Fibroblast of lung (primary cell): Measurements from ENCODE around the gene MRM3. TPM values are rescaled to one million over a fixed set of nuclear protein-coding genes. Genes with fewer than 3 reads are reported as not detected.

ENCODE experiments used
- DNase-seq, 2 donors: peaks; one replicate each; pipeline versions ENCODE4 v3.0.0 to v3.0.0-alpha.2; 2010; ENCODE audit warnings: low read depth in 2 of 2
- H2AFZ ChIP-seq: 2 replicates; pipeline ENCODE4 v1.5.1; 2012; ENCODE audit warnings: low read length, control low read depth, inconsistent platforms
- H3K27ac ChIP-seq: 2 replicates; pipeline ENCODE4 v1.5.1; 2011; ENCODE audit warnings: low read length, control low read depth; ENCODE audit not compliant: insufficient read depth
- H3K27me3 ChIP-seq: 2 replicates; pipeline ENCODE4 v1.5.1; 2011; ENCODE audit warnings: mild to moderate bottlenecking, low read length; ENCODE audit not compliant: control insufficient read depth, insufficient read depth
- H3K36me3 ChIP-seq: 2 replicates; pipeline ENCODE4 v1.5.1; 2011; ENCODE audit warnings: low read length; ENCODE audit not compliant: control insufficient read depth, insufficient read depth
- H3K4me1 ChIP-seq: 2 replicates; pipeline ENCODE4 v1.5.1; 2011; ENCODE audit warnings: low read length; ENCODE audit not compliant: control insufficient read depth, insufficient read depth; ENCODE audit errors: extremely low read depth
- H3K4me2 ChIP-seq: 2 replicates; pipeline ENCODE4 v1.5.1; 2011; ENCODE audit warnings: low read length, control low read depth; ENCODE audit not compliant: insufficient read depth; ENCODE audit errors: extremely low read depth
- H3K4me3 ChIP-seq, 4 experiments: fragments of 200-600 bp in 1 of 4; sonication (generic) in 1 of 4; replicated peaks in 1 of 4; 2 replicates each; pipeline ENCODE4 v1.5.1; 2011 to 2016; ENCODE audit warnings: low read length in 4 of 4, low read depth in 3 of 4, mild to moderate bottlenecking in 3 of 4, control low read depth in 2 of 4, inconsistent platforms in 1 of 4, mixed read lengths in 1 of 4; ENCODE audit not compliant: insufficient read depth in 1 of 4; ENCODE audit errors: control extremely low read depth in 1 of 4
- H3K79me2 ChIP-seq: 2 replicates; pipeline ENCODE4 v1.5.1; 2012; ENCODE audit warnings: mild to moderate bottlenecking, low read length, inconsistent platforms; ENCODE audit not compliant: control insufficient read depth, insufficient read depth
- H3K9ac ChIP-seq: 2 replicates; pipeline ENCODE4 v1.5.1; 2011; ENCODE audit warnings: mild to moderate bottlenecking, low read length, control low read depth; ENCODE audit not compliant: insufficient read depth
- H3K9me3 ChIP-seq: 2 replicates; pipeline ENCODE4 v1.5.1; 2012; ENCODE audit warnings: low read depth, low read length; ENCODE audit not compliant: control insufficient read depth, insufficient read depth
- H4K20me1 ChIP-seq: 2 replicates; pipeline ENCODE4 v1.5.1; 2011; ENCODE audit warnings: low read length; ENCODE audit not compliant: control insufficient read depth, insufficient read depth; ENCODE audit errors: extremely low read depth
- CTCF ChIP-seq, 2 donors: IDR thresholded peaks in 1 of 2; conservative IDR thresholded peaks in 1 of 2; 1 replicate in 1 of 2; 2 replicates in 1 of 2; pipeline ENCODE4 v1.5.1; 2011 to 2012; ENCODE audit warnings: low read length in 2 of 2, control low read depth in 1 of 2, inconsistent platforms in 1 of 2, low read depth in 1 of 2, mild to moderate bottlenecking in 1 of 2
- EZH2 ChIP-seq: IDR thresholded peaks from 2 replicates; pipeline ENCODE4 v1.5.1; 2012; ENCODE audit warnings: low read length, control low read depth, mild to moderate bottlenecking; ENCODE audit errors: missing control alignments
- polyA plus RNA-seq, 2 donors: library from polyadenylated mRNA; depleted of rRNA in 1 of 2; stranded (reverse) in 1 of 2; unstranded in 1 of 2; fragments of >200 nt; gene quantifications; 2 replicates each; pipeline ENCODE4 v1.2.1, GENCODE V29; 2011 to 2012; ENCODE audit warnings: missing spikeins in 1 of 2
- total RNA-seq: library from RNA; depleted of rRNA; stranded (reverse); fragments of >200 nt; gene quantifications from 2 replicates; pipeline ENCODE4 v1.2.1, GENCODE V29; 2014

The MRM3 gene
- total and polyA plus RNA-seq, 2 donors (not counting 1 experiment from before 2014, with no cell fraction given) = 10.4 to 21.1 TPM

- Histone ChIP-seq H3K4me1 (no peaks in the 10 kb centered on the region), H3K9ac (no peak overlapping the region), H3K4me3 (no peak overlapping the region), H3K79me2 (no peaks in the 10 kb centered on the region), H3K27ac (no peak overlapping the region), H2AFZ (no peak overlapping the region), H4K20me1 (no peaks in the 10 kb centered on the region), H3K27me3 (no peaks in the 10 kb centered on the region), H3K36me3 (no peaks in the 10 kb centered on the region), H3K9me3 (no peaks in the 10 kb centered on the region), H3K4me2 (no peak overlapping the region)
- TF ChIP-seq EZH2 (no peak), CTCF (conservative IDR thresholded peaks at IDR 0.05 in 1 of 2, IDR thresholded peaks at IDR 0.05 in 1 of 2; ENCODE audit: low read depth in 1 of 2, low read length in 2 of 2) (no peak)
- DNase-seq = no peak
These were observed 48.2 kb downstream of the MRM3 start for GRCh38 chr17:830381-830780.

GRCh38 chr17:830950-831349, 48.8 kb downstream of the MRM3 start:
- DNase-seq = no peak
- no peak overlapping the region for H3K4me2 ChIP-seq
- no peak overlapping the region for H2AFZ ChIP-seq
- H3K4me3 ChIP-seq = no peak overlapping the region
- H3K4me1 ChIP-seq = no peaks in the 10 kb centered on the region
- H3K79me2 ChIP-seq = no peaks in the 10 kb centered on the region
- no peaks in the 10 kb centered on the region for H3K9me3 ChIP-seq
- no peaks in the 10 kb centered on the region for H4K20me1 ChIP-seq
- no peaks in the 10 kb centered on the region for H3K27me3 ChIP-seq
- H3K9ac ChIP-seq = no peak overlapping the region
- TF ChIP-seq CTCF (conservative IDR thresholded peaks at IDR 0.05 in 1 of 2, IDR thresholded peaks at IDR 0.05 in 1 of 2; ENCODE audit: low read depth in 1 of 2, low read length in 2 of 2) = no peak
- TF ChIP-seq EZH2 = no peak
- no peak overlapping the region for H3K27ac ChIP-seq
- no peaks in the 10 kb centered on the region for H3K36me3 ChIP-seq

GRCh38 chr17:834136-834535, 52.0 kb downstream of the MRM3 start:
- Histone ChIP-seq H3K4me2 (no peak overlapping the region), H3K27me3 (no peaks in the 10 kb centered on the region), H3K36me3 (no peaks in the 10 kb centered on the region), H3K4me3 (no peak overlapping the region), H3K79me2 (no peaks in the 10 kb centered on the region), H4K20me1 (no peaks in the 10 kb centered on the region), H3K4me1 (peaks cover 6% of the 10 kb centered on the region), H2AFZ (no peak overlapping the region), H3K9me3 (no peaks in the 10 kb centered on the region), H3K27ac (no peak overlapping the region), H3K9ac (no peak overlapping the region)
- no peak for DNase-seq
- TF ChIP-seq EZH2 (no peak), CTCF (conservative IDR thresholded peaks at IDR 0.05 in 1 of 2, IDR thresholded peaks at IDR 0.05 in 1 of 2; ENCODE audit: low read depth in 1 of 2, low read length in 2 of 2) (no peak)
